ENCODE measurements around the gene KIAA0930.

The KIAA0930 gene

DNA sequence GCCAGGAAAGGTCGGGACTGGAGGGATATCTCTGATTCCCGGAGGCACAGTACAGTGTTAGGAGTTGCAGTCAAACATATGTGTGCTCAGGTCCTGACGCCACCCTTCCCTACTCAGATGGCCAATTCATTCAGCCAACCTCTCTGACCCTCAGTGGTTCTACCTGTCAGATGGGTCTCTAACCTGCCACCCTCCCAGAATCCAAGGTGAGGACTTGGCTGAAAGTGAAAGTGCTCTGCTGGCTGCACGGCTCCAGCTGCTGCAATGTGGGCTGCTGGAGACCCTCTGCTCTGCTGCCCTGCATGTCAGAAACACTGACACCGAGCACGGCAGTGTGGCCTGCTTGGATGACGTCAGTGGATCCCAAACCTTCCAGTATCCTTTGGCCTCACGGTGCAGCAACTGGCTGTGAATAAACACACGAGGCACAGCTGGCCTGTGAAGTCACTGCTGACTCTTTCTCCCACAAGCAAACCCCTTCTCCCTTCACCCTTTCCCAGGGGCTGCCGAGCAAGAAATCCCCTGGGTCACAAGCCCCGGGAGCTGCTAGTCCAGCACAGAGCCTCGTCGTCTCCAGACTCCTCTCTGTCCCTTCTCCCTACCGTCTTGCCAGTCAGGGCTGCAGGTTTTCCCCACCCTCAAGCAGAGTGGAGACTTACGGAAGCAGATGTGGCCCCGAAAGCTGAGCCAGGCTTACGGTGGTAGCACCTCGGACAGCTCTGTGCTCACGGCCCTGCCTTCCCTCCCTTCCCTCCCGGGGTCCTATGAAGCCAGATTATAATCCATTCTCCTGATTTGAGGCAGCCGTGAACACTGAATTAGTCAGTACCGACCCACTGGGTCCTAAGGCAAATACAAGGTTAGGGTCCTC is 24.3 kb downstream of the KIAA0930 start:
- no peak for DNase-seq

DNA sequence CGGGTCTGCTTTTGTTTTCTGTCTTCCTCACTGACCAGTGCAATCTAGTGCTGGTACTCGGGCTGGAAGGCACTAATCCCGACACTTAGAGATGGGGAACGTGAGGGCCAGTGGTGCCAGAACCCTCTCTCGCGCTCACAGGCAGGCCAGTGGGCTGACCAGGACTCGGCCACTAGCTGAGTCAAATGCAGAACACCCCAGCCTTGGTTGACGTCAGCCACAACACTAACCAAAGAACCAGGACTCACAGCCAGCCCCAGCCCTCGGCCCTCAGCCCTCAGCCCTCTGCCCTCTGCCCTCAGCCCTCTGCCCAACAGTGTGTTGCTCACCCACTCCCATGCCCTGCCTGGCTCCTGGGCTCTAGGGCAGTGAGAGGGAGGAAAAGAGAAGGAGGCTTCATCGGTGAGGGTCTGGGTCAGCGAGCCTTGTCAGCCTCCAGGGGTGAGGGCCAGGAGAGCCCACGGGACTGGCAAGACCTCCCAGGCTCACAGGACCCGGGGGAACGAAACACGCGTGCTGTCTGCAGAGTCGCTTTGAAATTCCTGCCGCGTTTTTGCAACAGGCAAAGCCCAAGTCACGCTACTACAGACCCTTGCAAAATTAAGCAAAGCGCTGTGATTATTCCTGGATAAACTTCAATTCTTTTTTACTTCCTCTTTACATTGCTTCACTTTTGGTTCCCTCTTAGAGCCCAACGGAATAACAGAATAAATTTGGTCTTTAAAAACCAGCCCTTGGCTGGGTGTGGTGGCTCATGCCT is 27.5 kb downstream of the KIAA0930 start:
- no peak for DNase-seq

GRCh38 chr22:45212306-45212709 is 28.4 kb downstream of the KIAA0930 start:
- DNase-seq, result no peak

DNA sequence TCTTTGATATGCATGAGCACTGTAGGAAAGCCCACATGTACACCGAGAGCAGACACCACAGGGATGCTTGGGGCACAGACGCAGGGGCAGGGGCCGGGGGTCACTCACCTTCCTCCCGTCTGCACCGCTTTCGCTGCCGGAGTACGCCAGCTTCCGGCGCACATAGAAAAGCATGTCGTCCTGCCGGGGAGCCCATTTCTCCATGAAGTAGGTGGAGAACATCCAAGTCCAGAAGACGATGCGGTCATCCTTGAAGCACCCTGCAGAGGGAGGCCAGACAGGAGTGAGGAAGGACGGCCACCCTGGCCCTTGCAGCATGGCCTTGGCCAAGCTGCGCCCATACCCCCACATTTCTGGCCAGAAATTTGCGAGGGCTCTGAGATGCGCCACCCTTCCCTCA is 28.8 kb downstream of the KIAA0930 start:
- DNase-seq, result no peak

DNA sequence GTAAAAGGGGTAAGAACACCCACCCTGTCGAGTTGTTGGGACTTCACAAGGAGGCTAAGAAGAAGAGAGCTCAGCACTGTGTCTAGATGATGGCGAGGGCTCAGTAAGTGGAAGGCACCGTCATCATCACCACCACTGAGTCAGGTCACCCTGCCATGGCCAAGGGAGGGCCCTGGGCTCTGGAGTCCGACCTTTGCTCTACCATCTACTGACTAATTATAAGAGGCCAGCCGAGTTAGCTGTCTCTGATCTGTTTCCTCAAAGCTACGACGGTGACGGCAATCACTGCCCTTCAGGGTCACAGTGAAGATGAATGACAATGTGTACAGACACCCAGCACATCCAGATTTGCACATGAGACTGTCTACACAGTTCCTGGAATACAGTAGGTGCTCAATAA is 29.3 kb downstream of the KIAA0930 start:
- DNase-seq, result no peak

- DNase-seq, result no peak
These were observed 29.7 kb downstream of the KIAA0930 start for GRCh38 chr22:45210991-45211390.

- DNase-seq, result no peak
These were observed 30.1 kb downstream of the KIAA0930 start for GRCh38 chr22:45210577-45210976.

DNA sequence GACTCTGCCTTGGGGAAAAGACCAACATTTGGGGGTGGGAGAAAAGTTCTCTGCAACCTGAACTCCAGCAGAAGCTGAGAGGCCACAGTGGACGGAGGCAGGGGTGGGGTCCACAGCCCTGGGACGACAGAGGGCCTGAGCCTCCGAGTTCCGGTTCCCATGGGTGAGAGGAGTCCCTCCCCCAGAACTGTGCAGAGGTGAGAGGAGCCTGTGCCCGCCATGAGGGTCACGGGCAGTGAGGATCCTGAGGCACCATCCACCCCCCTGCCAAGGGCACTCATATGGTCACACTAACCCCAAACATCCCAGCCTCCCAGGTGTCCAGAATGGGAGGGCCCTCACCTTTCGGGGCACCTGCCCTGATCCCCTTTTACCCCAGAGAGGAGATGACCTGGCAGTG is 30.5 kb downstream of the KIAA0930 start:
- no peak for DNase-seq

DNA sequence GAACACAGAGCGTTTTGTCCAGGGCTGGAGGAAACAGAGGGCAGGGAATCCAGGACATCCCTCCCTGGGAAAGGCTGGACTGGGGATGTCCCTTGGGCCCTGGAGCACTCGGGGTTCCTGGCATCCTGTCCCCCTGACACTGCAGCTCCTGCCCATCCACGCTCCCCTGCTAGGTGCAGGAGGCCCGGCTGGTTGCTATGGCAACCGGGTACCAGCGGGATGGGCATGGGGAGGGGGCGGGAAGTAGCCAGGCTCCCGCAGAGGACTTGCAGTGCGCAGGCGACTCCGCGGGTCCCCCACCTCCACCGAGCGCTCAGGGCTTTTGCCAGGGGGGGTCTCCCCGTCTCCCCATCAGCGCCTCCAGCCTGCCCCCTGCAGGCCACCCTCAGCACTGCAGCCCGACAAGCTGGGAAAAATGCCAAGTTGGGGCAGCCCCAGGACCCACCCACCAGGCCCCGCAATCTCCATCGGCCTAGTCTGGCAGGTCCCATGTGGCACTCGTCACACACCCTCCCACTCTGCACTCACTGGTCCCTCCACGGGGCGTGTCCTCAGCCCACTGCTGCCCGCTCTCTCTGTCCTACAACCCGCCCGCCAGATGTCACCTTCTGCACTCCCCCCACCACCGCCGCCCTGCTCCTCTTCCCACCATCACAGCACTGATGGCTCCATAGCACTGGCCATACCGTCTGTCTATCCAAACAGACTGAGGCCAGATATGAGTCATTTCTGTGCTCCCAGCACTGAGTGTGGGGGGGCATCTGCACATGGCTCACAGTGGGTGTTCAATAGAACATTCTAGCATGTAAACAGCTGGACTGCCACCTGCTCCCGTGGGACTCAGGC is 31.5 kb downstream of the KIAA0930 start:
- peak; percentile 23 for DNase-seq

GRCh38 chr22:45208696-45208992 is 32.0 kb downstream of the KIAA0930 start:
- no peak for DNase-seq

- DNase-seq, result no peak
These were observed 32.6 kb downstream of the KIAA0930 start for GRCh38 chr22:45207981-45208664.

DNA sequence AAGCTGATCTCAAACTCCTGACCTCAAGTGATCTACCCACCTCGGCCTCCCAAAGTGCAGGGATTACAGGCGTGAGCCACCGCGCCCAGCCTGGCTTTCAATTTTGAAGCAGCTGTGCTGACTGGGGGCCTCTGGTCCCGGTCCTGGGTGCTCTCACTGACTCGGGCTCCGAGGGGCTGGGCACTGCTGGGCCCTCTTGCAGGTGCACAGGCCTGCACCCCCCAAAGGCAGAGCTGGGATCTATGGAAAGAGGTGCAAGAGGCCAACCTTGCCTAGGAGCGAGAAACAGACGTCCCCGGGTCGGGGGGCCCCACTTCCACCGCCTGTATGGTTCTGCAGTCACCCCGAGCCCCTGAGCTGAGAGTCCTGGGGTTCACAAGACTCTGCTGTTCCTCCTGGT is 33.2 kb downstream of the KIAA0930 start:
- no peak for DNase-seq

- DNase-seq, result no peak
These were observed 34.5 kb downstream of the KIAA0930 start for GRCh38 chr22:45206233-45206632.

DNA sequence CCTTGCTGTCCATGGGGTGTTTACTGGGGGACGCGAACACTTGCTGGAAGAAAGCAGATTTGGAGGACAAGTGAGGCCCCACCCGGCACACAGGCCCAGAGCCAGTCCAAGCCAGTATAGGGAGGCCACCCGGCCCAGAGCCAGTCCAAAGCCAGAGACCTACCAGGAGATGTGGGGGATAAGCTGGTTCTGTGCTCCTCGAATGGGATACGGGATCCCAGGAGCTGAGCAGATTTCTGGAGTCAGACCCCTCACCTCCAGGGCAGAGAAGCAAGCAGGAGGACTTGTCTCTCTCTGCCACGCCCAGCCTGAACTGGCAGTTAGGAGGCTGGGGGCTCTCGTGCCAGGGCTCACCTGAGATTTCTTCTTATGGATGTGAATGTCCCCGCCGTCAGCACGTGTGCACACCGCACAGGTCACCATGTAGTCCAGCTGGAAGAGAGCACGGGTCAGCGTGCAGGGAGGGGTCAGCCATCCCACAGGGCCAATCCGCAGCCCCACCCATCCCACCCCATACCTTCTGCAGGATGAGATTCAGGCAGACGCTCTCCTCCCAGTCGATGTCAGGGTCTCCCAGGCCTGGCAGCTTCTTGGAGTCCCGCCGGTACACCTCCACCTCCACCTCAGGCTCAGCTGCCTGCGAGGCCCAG is 35.3 kb downstream of the KIAA0930 start:
- DNase-seq, result no peak

DNA sequence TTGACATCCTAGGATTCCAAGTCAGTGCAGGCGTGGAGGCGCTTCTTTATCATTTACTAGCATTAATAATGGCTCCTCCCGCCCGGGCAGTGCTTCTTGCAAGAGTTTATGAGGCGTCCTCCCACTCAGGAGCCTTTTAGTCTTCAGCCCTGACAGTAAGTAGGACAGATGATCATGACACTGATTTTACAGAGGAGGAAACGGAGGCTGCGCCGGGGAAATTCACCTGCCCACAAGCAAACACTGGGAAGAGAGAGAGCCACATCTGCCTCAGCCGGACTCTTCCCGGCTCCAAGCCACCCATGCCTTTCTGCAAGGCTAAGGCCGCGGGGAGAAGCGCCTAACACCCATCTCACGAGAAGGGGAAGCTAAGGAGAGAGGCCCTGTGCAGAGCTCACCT is 35.9 kb downstream of the KIAA0930 start:
- no peak for DNase-seq

DNA sequence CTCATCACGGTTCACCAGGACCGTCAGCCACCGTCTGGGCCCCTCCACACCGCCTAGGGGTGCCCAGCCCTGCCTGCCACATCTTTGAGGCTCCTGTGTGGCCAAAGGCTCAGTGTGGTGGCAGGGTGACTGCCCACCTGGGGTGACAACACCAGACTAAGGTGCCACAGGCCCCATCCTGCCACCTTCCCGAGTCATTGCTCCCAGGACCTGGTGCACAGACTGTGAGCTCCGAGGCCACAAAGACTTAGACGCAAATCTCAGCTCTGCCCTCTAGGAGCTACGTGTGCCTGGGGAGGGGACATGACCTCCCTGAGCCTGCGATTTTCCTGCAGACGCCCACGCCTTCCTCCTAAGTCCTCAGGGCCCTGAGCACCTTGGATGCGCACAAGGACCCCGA is 36.5 kb downstream of the KIAA0930 start:
- no peak for DNase-seq

DNA sequence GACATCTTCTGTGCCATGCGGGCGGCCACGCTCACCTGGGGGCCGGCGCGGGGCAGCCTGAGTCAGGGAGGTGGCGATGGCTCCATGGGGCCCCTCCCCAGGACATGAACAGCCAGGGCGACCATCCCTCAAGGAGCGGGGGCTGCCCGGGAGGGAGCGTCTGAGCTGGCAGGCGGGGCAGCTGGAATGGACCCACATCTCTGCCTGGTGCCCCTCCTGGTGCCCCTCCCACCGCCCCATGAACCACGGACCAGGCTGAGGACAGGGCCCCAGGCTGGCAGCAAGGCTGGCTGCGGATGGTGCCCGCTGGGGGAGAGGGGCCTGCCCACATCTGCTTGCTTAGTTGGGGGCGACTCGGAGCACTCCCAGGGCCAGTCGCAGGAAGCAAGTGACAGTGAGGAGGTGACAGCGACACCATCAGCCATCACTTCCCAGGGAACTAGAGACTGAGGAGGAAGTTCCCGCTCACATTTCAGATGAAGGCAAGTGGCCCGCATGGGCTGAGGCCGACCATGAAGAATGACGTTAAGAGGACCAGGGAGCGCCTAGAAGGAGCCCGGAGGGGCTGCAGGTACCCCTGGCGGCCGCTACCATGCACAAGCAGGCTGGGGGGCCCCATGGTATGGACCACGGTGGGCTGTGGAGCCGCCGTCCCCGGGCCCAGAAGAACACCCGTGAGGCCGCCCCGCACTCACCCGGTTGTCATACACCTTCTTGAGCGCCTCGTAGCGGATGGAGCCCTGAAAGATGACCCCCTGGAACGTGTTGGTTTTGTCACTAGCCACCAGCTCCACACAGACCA is 37.3 kb downstream of the KIAA0930 start:
- no peak for DNase-seq

- DNase-seq, result no peak
These were observed 38.2 kb downstream of the KIAA0930 start for GRCh38 chr22:45202333-45203149.

DNA sequence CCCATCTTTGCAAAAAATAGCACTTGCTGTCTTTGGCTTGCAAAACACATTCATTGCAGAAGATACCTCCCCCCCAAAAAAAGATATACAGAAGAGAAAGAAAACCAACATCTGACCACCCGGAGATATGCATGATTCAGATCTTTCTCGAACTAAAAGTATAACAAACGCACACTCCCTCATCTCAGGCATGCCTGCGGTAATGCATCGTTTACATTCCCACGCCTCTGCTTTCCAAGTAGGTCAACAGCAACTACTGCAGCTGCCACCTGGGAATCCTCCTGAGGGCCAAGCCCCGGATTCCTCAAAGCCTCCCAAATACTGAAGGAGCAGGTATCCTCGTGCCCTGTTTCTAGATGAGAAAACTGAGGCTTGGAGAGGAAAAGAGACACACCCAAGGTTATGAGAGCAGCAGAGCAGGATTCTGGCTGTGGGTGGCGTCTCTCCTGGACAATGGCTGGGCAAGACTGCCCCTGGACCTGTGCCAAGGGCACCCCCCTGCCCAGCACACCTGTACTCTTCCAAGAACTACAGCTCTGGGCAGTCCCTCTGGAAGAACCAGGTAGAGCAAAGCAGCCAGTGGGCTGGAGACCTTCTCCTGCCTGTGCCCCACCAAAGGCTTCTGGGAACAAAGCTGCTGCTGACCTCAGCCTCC is 38.9 kb downstream of the KIAA0930 start:
- DNase-seq, result no peak

Measured in activated CD4-positive, alpha-beta T cell treated with anti-CD3 and anti-CD28 coated beads, Interleukin-2, Interleukin-6, amounts not matched to agents 100 ng/mL and 50 ng/mL, durations not matched to agents 16 hours and 8 hours (primary cell).